ENCODE data around the gene LRMDA.

GRCh38 chr10:76242956-76243355, 811.5 kb downstream of the LRMDA start:
- TF ChIP-seq POLR2A (IDR thresholded peaks at IDR 0.05) (no peak), CTCF (IDR thresholded peaks at IDR 0.05) (no peak)
